ENCODE measurements around the gene PIGV. TPM values are rescaled to one million over a fixed set of nuclear protein-coding genes. Genes with fewer than 3 reads are reported as not detected.
"Not testable (repeated sequence)": the region's sequence is repeated elsewhere in the genome, so short reads cannot be mapped to it uniquely, and the experiment has no call there.

PIGV gene
- total RNA-seq, 1 experiment from 2014 or later, result 7.5 TPM

GRCh38 chr1:26799479-26800142 is 11.9 kb downstream of the PIGV start:
- H3K27ac ChIP-seq (ENCODE audit: insufficient read length, low read depth, low read length), result no peak overlapping the region
- no peak for DNase-seq
- no peak overlapping the region for H2BK12ac ChIP-seq (ENCODE audit: insufficient read length, low read depth, low read length)
- H3K4ac ChIP-seq (ENCODE audit: low read depth, low read length), result no peak overlapping the region
- Mint-ChIP-seq H3K4me1 (peaks cover 16 to 17% of the 10 kb centered on the region in 2 experiments), H3K9me3 (peaks cover 7 to 8% of the 10 kb centered on the region in 2 experiments; a peak in 4 of 5 replicates), H3K36me3 (ENCODE audit: insufficient read depth in 1 of 3, low read depth in 3 of 3) (peaks cover 9 to 12% (median 10%) of the 10 kb centered on the region in 3 experiments), H3K27ac (peak overlapping the region; percentile 8 to 82 (median 70); a peak in 5 of 7 replicates), H3K4me3 (peak overlapping the region in 1 of 2 experiments; percentile 14; a peak in 2 of 5 replicates), H3K27me3 (ENCODE audit: low read depth) (no peaks in the 10 kb centered on the region)
- H3K4me1 ChIP-seq (ENCODE audit: insufficient read depth, low read length), result peaks cover 4% of the 10 kb centered on the region; the same call in 1 of the 2 replicates
- H3K23ac ChIP-seq (ENCODE audit: insufficient read length, low read depth, low read length), result no peak overlapping the region
- no peak overlapping the region for H3T11ph ChIP-seq (ENCODE audit: low read length)
- H2BK5ac ChIP-seq (ENCODE audit: insufficient read length, low read length), result no peak overlapping the region
- no peak overlapping the region for H2AK5ac ChIP-seq (ENCODE audit: insufficient read length, low read length)
- H2BK20ac ChIP-seq (ENCODE audit: low read depth, low read length, poor library complexity, severe bottlenecking), result no peak overlapping the region
- no peak overlapping the region for H3K9ac ChIP-seq (ENCODE audit: extremely low read depth, insufficient read length, low read length)
- H3K4me2 ChIP-seq (ENCODE audit: insufficient read depth, insufficient read length, low read length), result peak overlapping the region; percentile 12
- H3K9me3 ChIP-seq (ENCODE audit: control insufficient read depth, low read depth, low read length), result no peaks in the 10 kb centered on the region
- WGBS (ENCODE audit: extremely low coverage, insufficient read length, low lambda C conversion rate), result no CpG with 5 or more reads among the region's 5 CpGs
- no peaks in the 10 kb centered on the region for H3K23me2 ChIP-seq (ENCODE audit: insufficient read length, low read depth, low read length, poor library complexity, severe bottlenecking)
- H4K8ac ChIP-seq (replicated peaks; ENCODE audit: insufficient read length, low read depth, low read length), result no peak overlapping the region
- no peaks in the 10 kb centered on the region for H4K20me1 ChIP-seq (ENCODE audit: control insufficient read depth, insufficient read depth, insufficient read length)
- H4K91ac ChIP-seq (ENCODE audit: insufficient read length, low read depth, low read length), result no peak overlapping the region
- no peak overlapping the region for H2BK120ac ChIP-seq (ENCODE audit: low read depth, low read length, poor library complexity, severe bottlenecking)
- H3K79me2 ChIP-seq (ENCODE audit: insufficient read depth, low read length), result no peaks in the 10 kb centered on the region
- TF ChIP-seq, protein P1, sequence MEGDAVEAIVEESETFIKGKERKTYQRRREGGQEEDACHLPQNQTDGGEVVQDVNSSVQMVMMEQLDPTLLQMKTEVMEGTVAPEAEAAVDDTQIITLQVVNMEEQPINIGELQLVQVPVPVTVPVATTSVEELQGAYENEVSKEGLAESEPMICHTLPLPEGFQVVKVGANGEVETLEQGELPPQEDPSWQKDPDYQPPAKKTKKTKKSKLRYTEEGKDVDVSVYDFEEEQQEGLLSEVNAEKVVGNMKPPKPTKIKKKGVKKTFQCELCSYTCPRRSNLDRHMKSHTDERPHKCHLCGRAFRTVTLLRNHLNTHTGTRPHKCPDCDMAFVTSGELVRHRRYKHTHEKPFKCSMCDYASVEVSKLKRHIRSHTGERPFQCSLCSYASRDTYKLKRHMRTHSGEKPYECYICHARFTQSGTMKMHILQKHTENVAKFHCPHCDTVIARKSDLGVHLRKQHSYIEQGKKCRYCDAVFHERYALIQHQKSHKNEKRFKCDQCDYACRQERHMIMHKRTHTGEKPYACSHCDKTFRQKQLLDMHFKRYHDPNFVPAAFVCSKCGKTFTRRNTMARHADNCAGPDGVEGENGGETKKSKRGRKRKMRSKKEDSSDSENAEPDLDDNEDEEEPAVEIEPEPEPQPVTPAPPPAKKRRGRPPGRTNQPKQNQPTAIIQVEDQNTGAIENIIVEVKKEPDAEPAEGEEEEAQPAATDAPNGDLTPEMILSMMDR (conservative IDR thresholded peaks at IDR 0.05), result no peak
- no peak overlapping the region for H3K18ac ChIP-seq (ENCODE audit: insufficient read length, low read depth, low read length)
- H3K79me1 ChIP-seq (ENCODE audit: insufficient read depth, low read depth, low read length, poor library complexity, severe bottlenecking), result no peaks in the 10 kb centered on the region
- H3K56ac ChIP-seq (ENCODE audit: insufficient read length, low read depth, low read length), result no peak overlapping the region
- no peak overlapping the region for H3K14ac ChIP-seq (ENCODE audit: insufficient read depth, low read length)
- H2AFZ ChIP-seq (ENCODE audit: low read length), result no peak overlapping the region
- H2BK15ac ChIP-seq (ENCODE audit: low read depth, low read length), result no peak overlapping the region
- H3K27me3 ChIP-seq (ENCODE audit: insufficient read depth, low read length), result no peaks in the 10 kb centered on the region
- H4K5ac ChIP-seq (ENCODE audit: insufficient read length, low read depth, low read length), result no peak overlapping the region

- not testable (repeated sequence) for H3K79me1 ChIP-seq (ENCODE audit: insufficient read depth, low read depth, low read length, poor library complexity, severe bottlenecking); H3T11ph ChIP-seq (ENCODE audit: low read length); H3K23me2 ChIP-seq (ENCODE audit: insufficient read length, low read depth, low read length, poor library complexity, severe bottlenecking); H3K4me1 ChIP-seq (ENCODE audit: insufficient read depth, low read length); H3K14ac ChIP-seq (ENCODE audit: insufficient read depth, low read length); H3K9me3 ChIP-seq (ENCODE audit: control insufficient read depth, low read depth, low read length); H4K5ac ChIP-seq (ENCODE audit: insufficient read length, low read depth, low read length); DNase-seq; H4K20me1 ChIP-seq (ENCODE audit: control insufficient read depth, insufficient read depth, insufficient read length); H3K9ac ChIP-seq (ENCODE audit: extremely low read depth, insufficient read length, low read length); H4K8ac ChIP-seq (replicated peaks; ENCODE audit: insufficient read length, low read depth, low read length); H2BK15ac ChIP-seq (ENCODE audit: low read depth, low read length); H2BK5ac ChIP-seq (ENCODE audit: insufficient read length, low read length); H2AFZ ChIP-seq (ENCODE audit: low read length); H2AK5ac ChIP-seq (ENCODE audit: insufficient read length, low read length); H3K27me3 ChIP-seq (ENCODE audit: insufficient read depth, low read length); H3K4ac ChIP-seq (ENCODE audit: low read depth, low read length); H3K4me2 ChIP-seq (ENCODE audit: insufficient read depth, insufficient read length, low read length); H3K27ac ChIP-seq (ENCODE audit: insufficient read length, low read depth, low read length); H2BK20ac ChIP-seq (ENCODE audit: low read depth, low read length, poor library complexity, severe bottlenecking); H3K4me3 Mint-ChIP-seq; H3K79me2 ChIP-seq (ENCODE audit: insufficient read depth, low read length); H3K56ac ChIP-seq (ENCODE audit: insufficient read length, low read depth, low read length); H3K36me3 Mint-ChIP-seq (ENCODE audit: insufficient read depth in 1 of 3, low read depth in 3 of 3); H3K18ac ChIP-seq (ENCODE audit: insufficient read length, low read depth, low read length); H2BK120ac ChIP-seq (ENCODE audit: low read depth, low read length, poor library complexity, severe bottlenecking); H4K91ac ChIP-seq (ENCODE audit: insufficient read length, low read depth, low read length); H2BK12ac ChIP-seq (ENCODE audit: insufficient read length, low read depth, low read length); H3K23ac ChIP-seq (ENCODE audit: insufficient read length, low read depth, low read length); H3K27ac Mint-ChIP-seq; H3K27me3 Mint-ChIP-seq (ENCODE audit: low read depth)
- peaks cover 16% of the 10 kb centered on the region in 2 experiments for H3K4me1 Mint-ChIP-seq
- H3K9me3 Mint-ChIP-seq, result peaks cover 15 to 16% of the 10 kb centered on the region in 2 experiments; a peak in 4 of 5 replicates
- WGBS (ENCODE audit: extremely low coverage, insufficient read length, low lambda C conversion rate), result no CpG with 5 or more reads among the region's 36 CpGs
These were observed 16.2 kb downstream of the PIGV start for GRCh38 chr1:26803932-26804331.
